ENCODE data around the gene CDK6. TPM values are rescaled to one million over a fixed set of nuclear protein-coding genes. Genes with fewer than 3 reads are reported as not detected.

The CDK6 gene
- total RNA-seq, 3 donors from 2014 or later (not counting 1 experiment from before 2014, with no cell fraction given), result 41.1 to 46.3 (median 45.1) TPM

GRCh38 chr7:92749832-92750446 is 86.4 kb downstream of the CDK6 start:
- Histone ChIP-seq H3K36me3 (ENCODE audit: control insufficient read depth, insufficient read depth, low read length) (no peaks in the 10 kb centered on the region), H3K9me3 (ENCODE audit: control insufficient read depth, insufficient read depth, low read length) (no peaks in the 10 kb centered on the region), H3K27me3 (ENCODE audit: control insufficient read depth, insufficient read depth, low read length) (no peaks in the 10 kb centered on the region), H3K4me3 (ENCODE audit: low read length) (no peak overlapping the region), H3K4me1 (ENCODE audit: control insufficient read depth, insufficient read depth, low read length) (peaks cover 3% of the 10 kb centered on the region), H3K27ac (ENCODE audit: low read length) (no peak overlapping the region)
- Mint-ChIP-seq H3K9me3 (no peaks in the 10 kb centered on the region), H3K4me1 (peaks cover 37 to 47% of the 10 kb centered on the region in 2 donors), H3K27ac (peak overlapping the region; percentile 19 to 56), H3K4me3 (no peak overlapping the region), H3K27me3 (ENCODE audit: low read depth in 2 of 2) (no peaks in the 10 kb centered on the region), H3K36me3 (no peaks in the 10 kb centered on the region)
- 83% methylated on average over 1 of the region's 2 CpGs for WGBS (ENCODE audit: insufficient coverage)
- TF ChIP-seq CTCF (IDR thresholded peaks at IDR 0.05), result no peak
- no peak for ATAC-seq
- intact Hi-C loops (cut with micrococcal nuclease), result no loop called here
- no peak for DNase-seq

- no peaks in the 10 kb centered on the region for H3K27me3 ChIP-seq (ENCODE audit: control insufficient read depth, insufficient read depth, low read length)
- no peak overlapping the region for H3K27ac ChIP-seq (ENCODE audit: low read length)
- intact Hi-C loops (cut with micrococcal nuclease), result no loop called here
- ATAC-seq (no peak), DNase-seq (no peak)
- H3K9me3 Mint-ChIP-seq, result no peaks in the 10 kb centered on the region
- no peaks in the 10 kb centered on the region for H3K36me3 Mint-ChIP-seq
- no peak overlapping the region for H3K4me3 Mint-ChIP-seq
- no peak overlapping the region for H3K4me3 ChIP-seq (ENCODE audit: low read length)
- no peaks in the 10 kb centered on the region for H3K9me3 ChIP-seq (ENCODE audit: control insufficient read depth, insufficient read depth, low read length)
- peaks cover 33 to 41% of the 10 kb centered on the region in 2 donors for H3K4me1 Mint-ChIP-seq
- no peaks in the 10 kb centered on the region for H3K27me3 Mint-ChIP-seq (ENCODE audit: low read depth in 2 of 2)
- no peak for TF ChIP-seq CTCF (IDR thresholded peaks at IDR 0.05)
- H3K36me3 ChIP-seq (ENCODE audit: control insufficient read depth, insufficient read depth, low read length), result no peaks in the 10 kb centered on the region
- peak overlapping the region; percentile 19 to 56 for H3K27ac Mint-ChIP-seq
- H3K4me1 ChIP-seq (ENCODE audit: control insufficient read depth, insufficient read depth, low read length), result no peaks in the 10 kb centered on the region
These were observed 87.0 kb downstream of the CDK6 start for GRCh38 chr7:92749327-92749755.

- Histone ChIP-seq H3K27me3 (ENCODE audit: control insufficient read depth, insufficient read depth, low read length) (no peaks in the 10 kb centered on the region), H3K9me3 (ENCODE audit: control insufficient read depth, insufficient read depth, low read length) (no peaks in the 10 kb centered on the region), H3K4me1 (ENCODE audit: control insufficient read depth, insufficient read depth, low read length) (no peaks in the 10 kb centered on the region), H3K4me3 (ENCODE audit: low read length) (no peak overlapping the region), H3K27ac (ENCODE audit: low read length) (no peak overlapping the region), H3K36me3 (ENCODE audit: control insufficient read depth, insufficient read depth, low read length) (no peaks in the 10 kb centered on the region)
- TF ChIP-seq CTCF (IDR thresholded peaks at IDR 0.05), result no peak
- Mint-ChIP-seq H3K27me3 (ENCODE audit: low read depth in 2 of 2) (no peaks in the 10 kb centered on the region), H3K36me3 (no peaks in the 10 kb centered on the region), H3K4me3 (no peak overlapping the region), H3K27ac (no peak overlapping the region), H3K9me3 (no peaks in the 10 kb centered on the region), H3K4me1 (peaks cover 35% of the 10 kb centered on the region in 2 donors)
- intact Hi-C loops (cut with micrococcal nuclease), result no loop called here
- no peak for ATAC-seq
- DNase-seq, result no peak
These were observed 87.9 kb downstream of the CDK6 start for GRCh38 chr7:92748495-92748894.
